Fibroblast of mammary gland (primary cell): ENCODE data around the gene SH3PXD2B.

Source experiments
- DNase-seq: peaks from one replicate; pipeline ENCODE4 v3.0.0-alpha.2; 2010; ENCODE audit warnings: low read depth
- H3K4me3 ChIP-seq: 2 replicates; pipeline ENCODE4 v1.5.1; 2011; ENCODE audit warnings: low read depth, mild to moderate bottlenecking, low read length, moderate library complexity; ENCODE audit not compliant: control insufficient read depth
- CTCF ChIP-seq: conservative IDR thresholded peaks from 2 replicates; pipeline ENCODE4 v1.5.1; 2011; ENCODE audit warnings: low read depth, low read length, inconsistent platforms; ENCODE audit not compliant: control insufficient read depth, insufficient read depth

The SH3PXD2B gene

GRCh38 chr5:172448999-172449398 lies 5.3 kb downstream of the SH3PXD2B start:
- DNase-seq: no peak
- H3K4me3 ChIP-seq: no peak overlapping the region
- no peak for TF ChIP-seq CTCF

DNA sequence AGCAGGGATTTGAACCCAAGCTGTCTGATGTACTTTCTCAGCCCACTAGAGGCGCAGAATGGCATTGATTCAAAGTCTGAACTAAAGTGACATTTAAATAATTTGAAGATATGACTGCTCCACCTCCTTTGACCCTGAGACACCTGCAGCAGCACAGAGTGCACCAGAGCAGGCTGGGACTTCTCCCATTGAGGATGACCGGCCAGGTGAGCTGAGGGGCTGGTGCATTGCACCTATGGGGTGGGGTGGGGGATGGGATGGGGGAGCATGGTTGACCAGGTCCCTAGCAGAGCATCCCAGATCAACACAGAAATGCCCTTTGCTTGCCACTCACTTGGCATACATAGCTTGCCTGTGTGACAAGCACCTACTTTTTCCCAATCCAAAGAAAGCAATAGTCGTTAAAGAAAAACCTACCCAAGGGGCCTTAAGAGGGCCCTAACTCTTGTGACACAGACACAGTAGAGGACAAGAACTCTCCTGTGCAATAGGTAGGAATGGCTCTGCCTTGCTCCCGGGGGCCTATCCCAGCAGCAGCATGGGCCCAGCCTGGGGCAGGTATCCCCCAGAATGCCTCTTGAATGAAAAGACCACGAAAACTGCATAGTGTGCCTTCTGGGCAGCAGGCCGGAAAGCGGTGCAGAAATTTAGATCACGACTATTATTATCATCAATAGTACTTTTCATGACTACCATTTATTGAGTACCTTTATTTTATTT lies 6.5 kb downstream of the SH3PXD2B start:
- TF ChIP-seq CTCF: peak; percentile 21
- no peak overlapping the region for H3K4me3 ChIP-seq

GRCh38 chr5:172446336-172447051 lies 7.8 kb downstream of the SH3PXD2B start:
- no peak for TF ChIP-seq CTCF
- H3K4me3 ChIP-seq: no peak overlapping the region
- DNase-seq: peak; percentile 51

More for the DNA sequence above, 6.5 kb downstream of the SH3PXD2B start:
- DNase-seq: no peak

DNA sequence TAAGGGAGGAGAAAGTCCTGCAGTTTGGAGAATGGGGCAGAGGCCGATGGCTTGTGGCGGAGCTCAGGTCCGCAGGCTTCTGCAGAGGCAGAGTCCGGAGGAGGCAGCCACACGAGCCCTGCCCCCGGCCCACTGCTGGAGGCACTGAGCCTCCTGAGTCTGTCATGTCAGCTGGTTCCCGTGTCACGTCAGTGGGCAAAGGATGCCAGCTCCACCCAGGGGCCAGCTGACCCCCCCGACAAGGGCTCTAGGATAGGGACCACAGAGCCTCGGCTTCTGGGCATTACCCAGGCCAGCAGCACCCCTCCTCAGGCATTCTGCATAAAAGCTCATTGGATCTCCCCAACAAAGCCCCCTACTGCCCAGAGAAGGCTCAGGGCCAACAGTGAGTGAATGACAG lies 8.5 kb downstream of the SH3PXD2B start:
- no peak overlapping the region for H3K4me3 ChIP-seq
- TF ChIP-seq CTCF: no peak
- no peak for DNase-seq

DNA sequence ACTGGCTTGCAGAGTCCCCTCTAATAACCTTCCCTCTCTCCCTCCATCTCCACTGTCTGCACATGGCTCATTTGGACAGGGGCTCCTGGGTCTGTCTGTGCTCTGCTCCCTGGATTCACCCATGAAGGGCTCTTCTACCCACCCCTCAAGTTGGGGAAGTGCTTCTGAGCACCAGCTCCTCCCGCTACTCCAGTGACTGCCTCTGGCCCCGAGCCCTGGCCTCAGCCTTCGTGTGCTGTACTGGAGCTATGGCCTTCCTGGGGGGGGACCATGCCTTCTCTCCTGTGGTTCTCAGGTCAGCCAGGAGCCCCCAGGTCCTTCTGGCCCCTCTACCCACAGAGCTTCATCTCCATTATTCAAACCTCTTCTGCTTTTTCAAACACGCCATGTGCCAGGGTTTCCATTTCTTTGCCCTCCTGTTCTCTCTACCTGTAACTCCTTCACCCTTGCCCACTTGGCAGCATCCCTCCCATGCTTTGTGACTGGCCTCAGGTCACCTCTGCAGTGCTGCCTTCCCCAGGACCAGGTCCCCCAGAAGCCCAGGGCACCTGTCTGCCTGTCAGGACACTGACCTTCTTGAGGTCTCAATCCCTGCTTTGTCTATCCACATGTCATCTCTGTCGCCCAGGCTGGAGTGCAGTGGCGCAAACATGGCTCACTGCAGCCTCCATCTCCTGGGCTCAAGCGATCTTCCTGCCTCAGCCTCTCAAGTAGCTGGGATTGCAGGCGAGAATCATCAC lies 9.5 kb downstream of the SH3PXD2B start:
- no peak overlapping the region for H3K4me3 ChIP-seq
- DNase-seq: no peak
- TF ChIP-seq CTCF: no peak

DNA sequence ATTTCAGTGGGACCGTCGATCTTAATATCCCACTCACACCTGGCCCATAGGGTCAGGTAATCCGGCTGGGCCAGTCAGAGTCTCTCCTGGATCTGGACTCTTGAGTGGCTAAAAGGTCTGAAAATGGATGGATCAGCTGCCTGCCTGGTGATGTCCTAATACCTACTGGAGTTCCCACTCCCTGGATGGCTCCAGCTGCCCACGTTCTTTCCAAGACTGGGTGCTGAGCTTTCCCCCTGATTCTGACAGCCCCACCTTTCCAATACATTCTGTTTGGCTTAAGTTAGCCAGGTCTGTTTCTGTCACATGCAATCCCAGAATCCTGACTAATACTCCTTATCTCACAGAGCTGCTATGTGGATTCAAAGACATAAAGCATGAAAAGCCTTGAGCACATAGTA lies 10.2 kb downstream of the SH3PXD2B start:
- H3K4me3 ChIP-seq: no peak overlapping the region
- DNase-seq: peak; percentile 84
- TF ChIP-seq CTCF: no peak
